ENCODE data around the gene LETM1.

Gene LETM1

GRCh38 chr4:1775731-1776500 lies 80.0 kb downstream of the LETM1 start:
- TF ChIP-seq REST (IDR thresholded peaks at IDR 0.05; ENCODE audit: insufficient read depth in 1 of 2, low read depth in 2 of 2, low read length in 2 of 2) (no peak), POLR2AphosphoS5 (IDR thresholded peaks at IDR 0.05; ENCODE audit: low read depth, low read length) (no peak), TAF1 (IDR thresholded peaks at IDR 0.05; ENCODE audit: borderline replicate concordance, insufficient read depth, low read length) (no peak), FOXP2 (optimal IDR thresholded peaks at IDR 0.05; ENCODE audit: borderline replicate concordance, extremely low read depth, extremely low read length, insufficient read depth) (no peak)

GRCh38 chr4:1773754-1774153 lies 82.2 kb downstream of the LETM1 start:
- no peak for TF ChIP-seq FOXP2 (optimal IDR thresholded peaks at IDR 0.05; ENCODE audit: borderline replicate concordance, extremely low read depth, extremely low read length, insufficient read depth)

DNA sequence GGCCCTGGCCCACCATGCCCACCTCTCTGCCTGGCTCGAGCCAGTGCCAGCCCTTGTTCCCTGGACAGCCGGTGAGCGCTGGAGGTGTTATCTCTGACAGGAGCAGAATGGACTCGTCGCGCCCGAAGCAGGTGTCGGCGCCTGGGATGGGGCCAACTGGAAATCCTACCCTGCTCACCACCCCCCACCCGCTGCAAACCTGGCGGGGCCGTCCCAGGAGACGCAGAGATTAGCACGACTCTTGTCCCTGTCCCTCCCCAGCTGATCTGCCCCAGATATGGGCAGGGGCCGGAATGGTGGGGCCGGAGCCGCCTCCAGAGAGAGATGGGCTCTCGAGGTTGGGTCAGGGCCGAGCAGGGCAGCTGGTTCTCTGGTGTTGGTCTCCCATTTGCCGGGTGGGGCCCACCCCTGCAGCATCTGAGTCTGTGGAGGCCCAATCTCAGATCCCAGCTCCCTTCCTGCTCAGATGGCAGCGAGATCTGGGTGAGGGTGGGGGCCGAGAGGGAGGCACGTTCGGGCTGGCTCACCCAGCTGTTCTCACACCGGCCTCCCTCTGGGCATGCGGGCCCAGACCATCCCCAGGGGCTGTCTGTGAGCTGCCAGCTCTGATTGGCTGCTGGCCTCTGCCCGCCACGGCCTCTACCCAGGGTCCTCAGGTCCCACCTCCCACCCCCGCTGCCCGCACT lies 83.0 kb downstream of the LETM1 start:
- TF ChIP-seq FOXP2 (optimal IDR thresholded peaks at IDR 0.05; ENCODE audit: borderline replicate concordance, extremely low read depth, extremely low read length, insufficient read depth) (no peak), REST (IDR thresholded peaks at IDR 0.05; ENCODE audit: insufficient read depth in 1 of 2, low read depth in 2 of 2, low read length in 2 of 2) (no peak), POLR2AphosphoS5 (IDR thresholded peaks at IDR 0.05; ENCODE audit: low read depth, low read length) (no peak), TAF1 (IDR thresholded peaks at IDR 0.05; ENCODE audit: borderline replicate concordance, insufficient read depth, low read length) (no peak), SIN3A (IDR thresholded peaks at IDR 0.05; ENCODE audit: borderline replicate concordance, insufficient read depth, low read length) (no peak)

DNA sequence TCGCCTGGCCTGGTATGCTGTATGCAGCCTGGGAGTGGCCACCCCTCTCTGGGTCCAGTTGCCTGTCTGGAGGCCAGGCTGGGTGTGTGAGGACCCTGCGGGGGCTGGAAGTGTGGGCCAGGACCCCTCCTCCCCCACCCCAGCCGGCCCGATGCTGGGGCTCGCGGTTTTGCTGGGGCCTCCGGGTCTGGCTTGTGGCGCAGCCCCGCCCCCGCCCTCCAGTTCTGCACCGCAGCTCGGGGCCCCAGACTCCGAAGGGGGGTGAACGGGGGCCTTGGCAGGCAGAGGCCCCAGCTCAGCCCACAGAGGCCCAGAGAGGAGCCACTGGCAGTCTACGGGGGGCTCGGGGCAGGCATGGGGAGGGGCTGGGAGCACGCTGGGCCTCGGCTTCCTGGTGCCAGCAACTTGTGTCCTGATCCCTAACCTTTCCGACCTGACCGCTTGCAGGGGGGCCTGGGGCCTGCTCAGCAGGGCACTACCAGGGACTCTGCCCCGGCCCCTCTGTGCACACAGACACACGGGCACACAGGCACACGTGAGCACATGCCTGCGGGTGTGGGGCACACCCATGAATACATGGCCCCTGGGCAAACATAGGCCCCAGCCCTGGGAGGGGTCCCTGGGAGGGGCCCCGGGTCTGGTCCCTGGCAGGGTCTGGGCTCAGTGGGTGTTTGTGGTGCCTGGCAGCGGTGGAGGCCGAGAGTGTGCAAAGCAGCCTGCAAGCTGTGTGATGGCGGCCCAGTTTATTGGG lies 84.2 kb downstream of the LETM1 start:
- TF ChIP-seq POLR2AphosphoS5 (IDR thresholded peaks at IDR 0.05; ENCODE audit: low read depth, low read length) (no peak), SIN3A (IDR thresholded peaks at IDR 0.05; ENCODE audit: borderline replicate concordance, insufficient read depth, low read length) (no peak), TAF1 (IDR thresholded peaks at IDR 0.05; ENCODE audit: borderline replicate concordance, insufficient read depth, low read length) (no peak), REST (IDR thresholded peaks at IDR 0.05; ENCODE audit: insufficient read depth in 1 of 2, low read depth in 2 of 2, low read length in 2 of 2) (no peak), FOXP2 (optimal IDR thresholded peaks at IDR 0.05; ENCODE audit: borderline replicate concordance, extremely low read depth, extremely low read length, insufficient read depth) (no peak)

DNA sequence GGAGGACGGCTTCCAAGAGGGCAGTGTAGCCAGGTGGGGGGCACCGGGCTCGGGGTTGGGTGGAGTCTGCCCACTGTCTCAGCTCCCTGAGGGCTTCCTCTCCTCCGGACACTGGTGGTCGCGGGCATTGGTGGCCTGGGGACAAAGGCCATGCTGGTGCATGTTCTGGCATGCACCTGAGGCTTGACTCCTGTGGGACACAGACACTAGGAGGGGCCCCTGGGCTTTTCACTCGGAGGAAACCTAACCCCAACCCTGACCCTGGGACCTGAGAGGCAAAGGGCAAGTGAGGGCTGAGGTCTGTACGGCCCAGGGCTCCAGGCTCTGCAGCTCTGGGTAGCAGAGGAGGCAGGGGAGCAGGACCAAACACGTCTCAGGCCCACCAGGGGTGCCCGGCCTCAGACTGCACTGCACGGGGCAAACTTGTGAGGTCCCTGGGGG lies 85.1 kb downstream of the LETM1 start:
- no peak for TF ChIP-seq REST (IDR thresholded peaks at IDR 0.05; ENCODE audit: insufficient read depth in 1 of 2, low read depth in 2 of 2, low read length in 2 of 2)

Measured in PFSK-1 (cell line).